Activated gamma-delta T cell treated with anti-CD3 and anti-CD28 coated beads, Interleukin-2, amount 50 U/mL, for 16 hours (primary cell): ENCODE results near the gene REEP3.

Source experiments
- DNase-seq: peaks from one replicate; pipeline ENCODE4 v3.0.0-alpha.2; 2020; ENCODE audit warnings: low read depth

REEP3 gene

DNA sequence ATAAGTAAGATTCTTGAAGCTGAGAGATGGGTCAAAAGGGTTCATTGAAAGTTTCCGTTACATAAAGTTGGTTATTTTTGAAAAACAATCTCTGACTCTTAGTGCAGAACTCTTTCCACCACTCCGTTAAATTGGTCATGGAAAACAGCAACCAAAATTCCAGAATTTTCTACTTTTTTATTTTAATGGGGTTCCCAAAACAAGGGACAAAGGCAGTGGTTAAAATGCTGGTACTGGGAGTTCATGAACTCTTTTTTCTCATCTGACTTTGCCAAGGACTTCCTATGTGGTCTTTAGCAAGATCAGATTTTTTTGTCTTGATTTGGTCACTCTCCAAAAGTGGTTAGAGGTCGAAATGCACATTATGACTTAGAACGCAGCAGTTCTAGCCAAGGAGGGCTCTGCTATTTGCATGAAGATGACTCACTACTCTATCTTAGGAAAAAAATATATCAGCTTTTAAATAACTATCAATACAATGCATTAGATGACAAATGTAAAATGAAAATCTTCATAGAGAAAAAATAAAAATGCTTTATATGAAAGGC, 145.7 kb downstream of the REEP3 start:
- no peak for DNase-seq

DNA sequence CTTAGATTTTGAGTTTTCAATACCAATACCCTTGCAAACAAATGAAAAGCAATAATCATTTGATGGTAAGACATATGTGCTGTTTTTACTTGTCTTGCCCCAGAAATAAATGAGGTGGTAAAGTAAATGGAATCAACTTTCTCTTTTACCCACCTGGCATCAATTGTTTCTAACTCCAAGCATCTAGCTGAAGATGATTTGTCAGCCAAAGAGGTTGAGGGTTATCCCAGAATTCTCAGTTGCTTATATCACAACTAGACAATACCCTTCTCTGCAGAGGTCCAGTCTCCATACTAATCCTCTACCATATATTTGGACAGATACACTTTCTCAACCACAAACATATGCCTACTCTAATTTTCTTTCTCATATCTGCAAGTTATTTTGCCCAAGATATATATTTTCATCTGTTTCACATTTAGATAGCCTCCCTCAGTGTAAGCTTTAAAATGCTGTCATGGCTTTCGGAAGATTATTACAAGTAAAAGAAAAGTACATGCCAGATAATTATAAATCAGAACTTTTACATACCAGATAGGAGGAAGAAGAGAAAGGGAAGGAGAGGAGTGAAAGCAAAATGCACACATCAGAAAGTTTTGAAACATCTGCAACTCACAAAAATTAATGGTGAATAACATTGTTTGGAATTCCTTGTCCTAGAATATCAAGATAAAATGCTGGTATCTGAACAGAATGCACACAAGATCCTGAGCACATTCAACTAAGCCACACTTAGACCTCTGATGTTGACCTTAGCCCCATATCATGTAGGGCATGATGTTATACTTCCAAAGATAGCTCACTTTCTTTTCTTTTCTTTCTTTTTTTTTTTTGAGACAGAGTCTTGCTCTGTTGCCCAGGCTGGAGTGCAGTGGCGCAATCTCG, 146.6 kb downstream of the REEP3 start:
- no peak for DNase-seq

GRCh38 chr10:63670291-63670898, 149.2 kb downstream of the REEP3 start:
- DNase-seq = no peak

GRCh38 chr10:63671317-63671937, 150.2 kb downstream of the REEP3 start:
- DNase-seq = no peak

GRCh38 chr10:63672491-63672890, 151.3 kb downstream of the REEP3 start:
- no peak for DNase-seq

- DNase-seq = no peak
Observed at GRCh38 chr10:63673246-63673645, 152.0 kb downstream of the REEP3 start.

- DNase-seq = no peak
Observed at GRCh38 chr10:63673846-63674245, 152.6 kb downstream of the REEP3 start.
